ENCODE data around the gene SKAP1.

Gene SKAP1

DNA sequence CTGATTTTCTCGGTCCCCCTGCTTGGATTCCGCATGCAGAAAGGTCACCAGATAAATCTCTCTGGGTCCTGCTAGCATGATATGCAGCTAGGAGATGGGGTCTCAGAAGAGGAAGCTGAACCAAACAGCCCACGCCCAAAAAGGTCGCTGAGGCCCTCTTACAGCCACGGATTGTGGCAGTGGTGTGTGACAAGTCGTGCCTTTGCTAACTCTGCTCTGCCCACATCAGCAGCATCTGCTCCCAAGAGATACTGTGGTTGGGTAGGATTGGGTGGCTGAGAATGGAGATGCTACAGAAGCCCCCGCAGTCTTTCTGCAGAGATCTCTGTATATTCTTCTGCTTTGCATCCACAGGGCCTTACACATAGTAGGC lies 15.2 kb upstream of the SKAP1 start:
- TF ChIP-seq ISL1 (CRISPR knock-in tag; IDR thresholded peaks at IDR 0.05) (no peak), RARB (CRISPR knock-in tag; IDR thresholded peaks at IDR 0.05) (no peak), ESRRG (CRISPR knock-in tag; IDR thresholded peaks at IDR 0.05) (no peak), ZFP30 (CRISPR knock-in tag; IDR thresholded peaks at IDR 0.05) (no peak), ZFP3 (CRISPR knock-in tag; IDR thresholded peaks at IDR 0.05) (no peak), BACH2 (CRISPR knock-in tag; IDR thresholded peaks at IDR 0.05; ENCODE audit: borderline replicate concordance) (no peak), TOX (CRISPR knock-in tag; IDR thresholded peaks at IDR 0.05; ENCODE audit: borderline replicate concordance) (no peak), PPARA (CRISPR knock-in tag; IDR thresholded peaks at IDR 0.05; ENCODE audit: borderline replicate concordance) (no peak), OSR1 (CRISPR knock-in tag; IDR thresholded peaks at IDR 0.05) (no peak), SNAI2 (CRISPR knock-in tag; IDR thresholded peaks at IDR 0.05) (no peak), GLIS3 (CRISPR knock-in tag; IDR thresholded peaks at IDR 0.05) (no peak), ZNF565 (CRISPR knock-in tag; conservative IDR thresholded peaks at IDR 0.05; ENCODE audit: low read depth) (no peak), ZC3H10 (CRISPR knock-in tag; IDR thresholded peaks at IDR 0.05) (no peak), ZNF70 (CRISPR knock-in tag; IDR thresholded peaks at IDR 0.05) (no peak), TCF4 (CRISPR knock-in tag; IDR thresholded peaks at IDR 0.05; ENCODE audit: borderline replicate concordance) (no peak), ZNF8 (CRISPR knock-in tag; IDR thresholded peaks at IDR 0.05) (no peak)
- TF ChIP-seq, protein P1, sequence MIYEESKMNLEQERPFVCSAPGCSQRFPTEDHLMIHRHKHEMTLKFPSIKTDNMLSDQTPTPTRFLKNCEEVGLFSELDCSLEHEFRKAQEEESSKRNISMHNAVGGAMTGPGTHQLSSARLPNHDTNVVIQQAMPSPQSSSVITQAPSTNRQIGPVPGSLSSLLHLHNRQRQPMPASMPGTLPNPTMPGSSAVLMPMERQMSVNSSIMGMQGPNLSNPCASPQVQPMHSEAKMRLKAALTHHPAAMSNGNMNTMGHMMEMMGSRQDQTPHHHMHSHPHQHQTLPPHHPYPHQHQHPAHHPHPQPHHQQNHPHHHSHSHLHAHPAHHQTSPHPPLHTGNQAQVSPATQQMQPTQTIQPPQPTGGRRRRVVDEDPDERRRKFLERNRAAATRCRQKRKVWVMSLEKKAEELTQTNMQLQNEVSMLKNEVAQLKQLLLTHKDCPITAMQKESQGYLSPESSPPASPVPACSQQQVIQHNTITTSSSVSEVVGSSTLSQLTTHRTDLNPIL (CRISPR knock-in tag; IDR thresholded peaks at IDR 0.05; ENCODE audit: low read depth) = no peak
- TF ChIP-seq, protein P2, sequence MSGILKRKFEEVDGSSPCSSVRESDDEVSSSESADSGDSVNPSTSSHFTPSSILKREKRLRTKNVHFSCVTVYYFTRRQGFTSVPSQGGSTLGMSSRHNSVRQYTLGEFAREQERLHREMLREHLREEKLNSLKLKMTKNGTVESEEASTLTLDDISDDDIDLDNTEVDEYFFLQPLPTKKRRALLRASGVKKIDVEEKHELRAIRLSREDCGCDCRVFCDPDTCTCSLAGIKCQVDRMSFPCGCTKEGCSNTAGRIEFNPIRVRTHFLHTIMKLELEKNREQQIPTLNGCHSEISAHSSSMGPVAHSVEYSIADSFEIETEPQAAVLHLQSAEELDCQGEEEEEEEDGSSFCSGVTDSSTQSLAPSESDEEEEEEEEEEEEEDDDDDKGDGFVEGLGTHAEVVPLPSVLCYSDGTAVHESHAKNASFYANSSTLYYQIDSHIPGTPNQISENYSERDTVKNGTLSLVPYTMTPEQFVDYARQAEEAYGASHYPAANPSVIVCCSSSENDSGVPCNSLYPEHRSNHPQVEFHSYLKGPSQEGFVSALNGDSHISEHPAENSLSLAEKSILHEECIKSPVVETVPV (CRISPR knock-in tag; IDR thresholded peaks at IDR 0.05) = no peak
- TF ChIP-seq, protein P3, sequence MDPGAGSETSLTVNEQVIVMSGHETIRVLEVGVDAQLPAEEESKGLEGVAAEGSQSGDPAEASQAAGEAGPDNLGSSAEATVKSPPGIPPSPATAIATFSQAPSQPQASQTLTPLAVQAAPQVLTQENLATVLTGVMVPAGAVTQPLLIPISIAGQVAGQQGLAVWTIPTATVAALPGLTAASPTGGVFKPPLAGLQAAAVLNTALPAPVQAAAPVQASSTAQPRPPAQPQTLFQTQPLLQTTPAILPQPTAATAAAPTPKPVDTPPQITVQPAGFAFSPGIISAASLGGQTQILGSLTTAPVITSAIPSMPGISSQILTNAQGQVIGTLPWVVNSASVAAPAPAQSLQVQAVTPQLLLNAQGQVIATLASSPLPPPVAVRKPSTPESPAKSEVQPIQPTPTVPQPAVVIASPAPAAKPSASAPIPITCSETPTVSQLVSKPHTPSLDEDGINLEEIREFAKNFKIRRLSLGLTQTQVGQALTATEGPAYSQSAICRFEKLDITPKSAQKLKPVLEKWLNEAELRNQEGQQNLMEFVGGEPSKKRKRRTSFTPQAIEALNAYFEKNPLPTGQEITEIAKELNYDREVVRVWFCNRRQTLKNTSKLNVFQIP (CRISPR knock-in tag; IDR thresholded peaks at IDR 0.05; ENCODE audit: borderline replicate concordance, low read depth) = no peak
- TF ChIP-seq, protein P4, sequence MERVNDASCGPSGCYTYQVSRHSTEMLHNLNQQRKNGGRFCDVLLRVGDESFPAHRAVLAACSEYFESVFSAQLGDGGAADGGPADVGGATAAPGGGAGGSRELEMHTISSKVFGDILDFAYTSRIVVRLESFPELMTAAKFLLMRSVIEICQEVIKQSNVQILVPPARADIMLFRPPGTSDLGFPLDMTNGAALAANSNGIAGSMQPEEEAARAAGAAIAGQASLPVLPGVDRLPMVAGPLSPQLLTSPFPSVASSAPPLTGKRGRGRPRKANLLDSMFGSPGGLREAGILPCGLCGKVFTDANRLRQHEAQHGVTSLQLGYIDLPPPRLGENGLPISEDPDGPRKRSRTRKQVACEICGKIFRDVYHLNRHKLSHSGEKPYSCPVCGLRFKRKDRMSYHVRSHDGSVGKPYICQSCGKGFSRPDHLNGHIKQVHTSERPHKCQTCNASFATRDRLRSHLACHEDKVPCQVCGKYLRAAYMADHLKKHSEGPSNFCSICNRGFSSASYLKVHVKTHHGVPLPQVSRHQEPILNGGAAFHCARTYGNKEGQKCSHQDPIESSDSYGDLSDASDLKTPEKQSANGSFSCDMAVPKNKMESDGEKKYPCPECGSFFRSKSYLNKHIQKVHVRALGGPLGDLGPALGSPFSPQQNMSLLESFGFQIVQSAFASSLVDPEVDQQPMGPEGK (CRISPR knock-in tag; IDR thresholded peaks at IDR 0.05; ENCODE audit: borderline replicate concordance) = no peak
- no peak for ATAC-seq

DNA sequence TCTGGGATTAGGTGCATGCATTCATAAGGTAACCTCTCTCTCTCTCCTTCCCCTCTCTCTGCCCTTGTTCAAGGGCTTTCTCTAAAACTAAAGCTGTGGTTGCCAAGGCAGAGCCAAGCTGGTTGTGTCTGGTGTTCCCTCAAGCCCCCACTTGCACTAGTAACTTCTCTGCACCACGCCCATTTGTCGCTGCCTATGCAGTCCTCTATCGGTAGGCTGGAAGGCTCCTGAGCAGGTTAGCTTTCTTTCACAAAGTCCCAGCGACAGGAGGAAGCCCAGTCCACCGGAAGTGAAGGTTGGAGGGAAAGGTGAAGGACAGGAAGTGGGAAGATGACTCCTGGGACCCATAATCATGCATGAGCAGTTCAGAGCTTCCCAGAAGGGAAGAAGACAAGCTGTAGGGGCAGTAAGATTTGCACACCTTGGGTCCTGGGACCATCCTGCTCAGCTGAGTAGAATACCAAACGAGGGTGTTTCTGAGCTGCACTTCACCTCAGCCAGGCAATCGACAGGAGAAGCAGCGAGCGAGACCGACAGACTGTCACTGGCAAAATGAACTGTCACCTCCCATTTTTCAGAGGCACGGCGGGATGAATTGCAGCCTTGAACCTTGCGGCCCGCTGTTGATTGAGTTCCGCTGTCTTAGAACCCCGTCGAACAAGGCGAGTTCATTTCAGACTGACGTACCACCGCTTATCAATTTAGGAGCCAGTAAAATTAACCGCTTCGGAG lies 14.7 kb upstream of the SKAP1 start:
- no peak for ATAC-seq
- TF ChIP-seq, protein P2 (CRISPR knock-in tag; IDR thresholded peaks at IDR 0.05) = no peak
- TF ChIP-seq ZFP3 (CRISPR knock-in tag; IDR thresholded peaks at IDR 0.05) (no peak), RARB (CRISPR knock-in tag; IDR thresholded peaks at IDR 0.05) (no peak), CSDC2 (CRISPR knock-in tag; IDR thresholded peaks at IDR 0.05) (no peak), TOX (CRISPR knock-in tag; IDR thresholded peaks at IDR 0.05; ENCODE audit: borderline replicate concordance) (no peak), GLIS3 (CRISPR knock-in tag; IDR thresholded peaks at IDR 0.05) (no peak), SNAI2 (CRISPR knock-in tag; IDR thresholded peaks at IDR 0.05) (no peak), OSR1 (CRISPR knock-in tag; IDR thresholded peaks at IDR 0.05) (no peak), ZC3H10 (CRISPR knock-in tag; IDR thresholded peaks at IDR 0.05) (no peak), ESRRG (CRISPR knock-in tag; IDR thresholded peaks at IDR 0.05) (no peak), ZNF70 (CRISPR knock-in tag; IDR thresholded peaks at IDR 0.05) (no peak), ZFP30 (CRISPR knock-in tag; IDR thresholded peaks at IDR 0.05) (no peak), ZNF8 (CRISPR knock-in tag; IDR thresholded peaks at IDR 0.05) (no peak), ARNTL (CRISPR knock-in tag; IDR thresholded peaks at IDR 0.05; ENCODE audit: borderline replicate concordance, low read depth) (no peak)
- TF ChIP-seq, protein P1 (CRISPR knock-in tag; IDR thresholded peaks at IDR 0.05; ENCODE audit: low read depth) = no peak
- TF ChIP-seq, protein P5, sequence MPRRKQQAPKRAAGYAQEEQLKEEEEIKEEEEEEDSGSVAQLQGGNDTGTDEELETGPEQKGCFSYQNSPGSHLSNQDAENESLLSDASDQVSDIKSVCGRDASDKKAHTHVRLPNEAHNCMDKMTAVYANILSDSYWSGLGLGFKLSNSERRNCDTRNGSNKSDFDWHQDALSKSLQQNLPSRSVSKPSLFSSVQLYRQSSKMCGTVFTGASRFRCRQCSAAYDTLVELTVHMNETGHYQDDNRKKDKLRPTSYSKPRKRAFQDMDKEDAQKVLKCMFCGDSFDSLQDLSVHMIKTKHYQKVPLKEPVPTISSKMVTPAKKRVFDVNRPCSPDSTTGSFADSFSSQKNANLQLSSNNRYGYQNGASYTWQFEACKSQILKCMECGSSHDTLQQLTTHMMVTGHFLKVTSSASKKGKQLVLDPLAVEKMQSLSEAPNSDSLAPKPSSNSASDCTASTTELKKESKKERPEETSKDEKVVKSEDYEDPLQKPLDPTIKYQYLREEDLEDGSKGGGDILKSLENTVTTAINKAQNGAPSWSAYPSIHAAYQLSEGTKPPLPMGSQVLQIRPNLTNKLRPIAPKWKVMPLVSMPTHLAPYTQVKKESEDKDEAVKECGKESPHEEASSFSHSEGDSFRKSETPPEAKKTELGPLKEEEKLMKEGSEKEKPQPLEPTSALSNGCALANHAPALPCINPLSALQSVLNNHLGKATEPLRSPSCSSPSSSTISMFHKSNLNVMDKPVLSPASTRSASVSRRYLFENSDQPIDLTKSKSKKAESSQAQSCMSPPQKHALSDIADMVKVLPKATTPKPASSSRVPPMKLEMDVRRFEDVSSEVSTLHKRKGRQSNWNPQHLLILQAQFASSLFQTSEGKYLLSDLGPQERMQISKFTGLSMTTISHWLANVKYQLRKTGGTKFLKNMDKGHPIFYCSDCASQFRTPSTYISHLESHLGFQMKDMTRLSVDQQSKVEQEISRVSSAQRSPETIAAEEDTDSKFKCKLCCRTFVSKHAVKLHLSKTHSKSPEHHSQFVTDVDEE (CRISPR knock-in tag; IDR thresholded peaks at IDR 0.05) = no peak
- TF ChIP-seq, protein P4 (CRISPR knock-in tag; IDR thresholded peaks at IDR 0.05; ENCODE audit: borderline replicate concordance) = no peak

Measured in SK-N-SH treated with all-trans-retinoic acid at 6 μM for 48 hours (cell line).